HG03064 (cell line): ENCODE measurements around the gene KLHL7.
"Not testable (repeated sequence)": the region's sequence is repeated elsewhere in the genome, so short reads cannot be mapped to it uniquely, and the experiment has no call there.

Experiments used
- ATAC-seq: cut with Tn5 transposase; IDR thresholded peaks from one replicate; pipeline ENCODE4 v1.9.1; 2021; ENCODE audit warnings: low read depth; ENCODE audit not compliant: unreplicated experiment

Gene KLHL7

DNA sequence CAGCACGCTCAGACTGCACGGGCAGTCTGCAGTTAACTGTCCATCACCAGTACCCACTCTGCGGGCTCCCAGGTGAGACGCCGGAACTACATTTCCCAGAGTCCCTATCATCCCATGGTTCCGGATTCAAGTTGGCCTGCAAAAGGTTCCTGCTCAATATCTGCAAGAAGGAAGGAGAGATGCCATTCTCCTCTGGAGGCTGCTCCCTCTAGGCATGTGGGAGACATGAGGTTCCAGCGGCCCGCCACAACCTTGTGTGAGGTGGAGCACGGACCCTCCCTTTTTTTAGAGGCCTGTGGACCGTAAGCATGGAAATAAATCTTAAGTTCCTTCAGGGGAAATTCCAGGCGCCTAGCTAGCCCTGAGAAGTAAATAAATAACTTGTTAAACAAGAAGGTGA lies 106.0 kb downstream of the KLHL7 start:
- ATAC-seq = no peak

DNA sequence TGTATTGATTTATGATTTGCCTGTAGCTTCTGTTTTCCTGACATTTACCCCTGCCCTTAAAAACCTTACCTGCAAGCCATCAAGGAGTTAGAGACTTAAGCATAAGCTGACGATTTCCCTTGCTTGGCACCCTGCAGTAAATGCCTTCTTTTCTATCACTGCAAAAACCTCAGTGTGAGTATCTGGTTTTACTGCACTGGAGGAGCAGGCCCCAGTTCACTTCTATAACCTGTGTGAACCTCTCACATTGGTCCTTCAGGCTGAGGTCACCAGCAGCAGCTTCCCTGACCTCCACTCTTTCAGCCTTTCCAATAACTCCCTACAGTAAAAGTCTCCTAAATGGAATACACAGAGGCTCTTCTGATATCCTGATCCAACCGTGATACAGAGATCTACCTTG lies 106.8 kb downstream of the KLHL7 start:
- no peak for ATAC-seq

DNA sequence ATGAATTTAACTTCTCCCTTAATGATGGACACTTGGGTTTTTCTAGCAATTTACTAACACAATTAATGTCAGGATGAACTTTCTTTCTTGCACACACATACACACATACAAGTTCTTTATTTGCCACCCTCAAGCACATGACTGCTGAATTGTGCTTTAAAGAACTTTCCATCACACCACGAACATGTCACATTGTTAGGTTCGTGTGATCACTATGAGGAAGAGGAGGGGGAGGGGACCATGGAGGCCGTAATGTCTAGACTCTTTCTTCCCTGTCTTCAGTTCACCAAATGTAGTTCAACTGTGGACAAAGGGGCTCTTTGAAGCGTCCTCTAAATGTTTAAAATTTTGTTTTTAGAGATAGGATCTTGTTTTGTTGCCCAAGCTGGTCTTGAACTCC lies 107.3 kb downstream of the KLHL7 start:
- ATAC-seq = no peak

DNA sequence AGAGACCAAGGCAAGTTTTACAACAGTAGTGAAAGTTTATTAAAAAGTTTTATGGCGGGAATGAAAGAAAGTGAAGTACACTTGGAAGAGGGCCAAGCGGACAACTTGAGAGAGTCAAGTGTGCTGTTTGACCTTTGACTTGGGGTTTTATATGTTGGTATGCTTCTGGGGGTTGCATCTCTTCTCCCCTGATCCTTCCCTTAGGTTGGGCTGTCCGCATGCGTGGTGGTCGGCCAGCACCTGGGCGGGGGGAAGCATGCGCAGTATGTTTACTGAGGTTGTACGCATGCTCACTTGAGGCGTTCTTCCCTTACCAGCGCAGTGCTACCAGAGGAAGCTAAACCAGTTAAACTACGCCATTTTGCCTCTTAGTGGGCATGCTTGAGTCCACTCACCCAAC lies 108.2 kb downstream of the KLHL7 start:
- no peak for ATAC-seq

DNA sequence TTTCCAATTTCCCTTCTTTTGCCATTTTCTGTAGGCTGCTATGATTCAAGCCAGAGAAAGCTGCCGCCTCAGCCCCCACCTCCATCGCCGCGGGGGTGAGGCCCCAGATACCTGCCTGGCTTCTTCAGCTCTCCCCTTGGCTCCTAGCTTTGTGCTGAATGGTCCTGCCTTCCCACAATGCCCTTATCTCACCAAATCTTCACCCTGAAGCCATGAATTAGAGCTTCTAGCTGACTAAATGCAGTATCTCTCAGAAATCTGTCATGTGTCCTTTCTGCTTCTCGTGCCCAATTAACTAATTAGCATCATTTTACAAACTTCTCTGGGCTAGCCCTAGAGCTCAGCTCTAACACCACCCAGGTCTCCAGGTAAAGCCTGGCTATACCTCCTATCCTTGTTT lies 108.8 kb downstream of the KLHL7 start:
- ATAC-seq = no peak

DNA sequence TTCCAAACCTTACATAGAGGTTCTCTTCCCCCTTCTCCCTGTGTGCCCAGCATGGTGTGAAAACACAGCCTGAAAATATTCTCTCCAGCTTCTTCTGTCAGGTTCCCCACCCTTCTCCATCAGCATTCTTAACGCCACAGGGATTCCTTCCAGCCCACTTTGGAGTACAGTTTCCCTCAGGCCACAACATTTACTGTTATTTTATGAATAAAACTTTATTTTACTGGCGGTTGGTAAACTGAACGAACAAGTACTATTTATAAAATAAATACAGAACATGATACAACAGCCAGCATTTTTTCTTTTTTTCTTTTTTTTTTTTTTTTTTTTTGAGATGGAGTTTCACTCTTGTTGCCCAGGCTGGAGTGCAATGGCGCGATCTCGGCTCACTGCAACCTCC lies 109.4 kb downstream of the KLHL7 start:
- no peak for ATAC-seq

DNA sequence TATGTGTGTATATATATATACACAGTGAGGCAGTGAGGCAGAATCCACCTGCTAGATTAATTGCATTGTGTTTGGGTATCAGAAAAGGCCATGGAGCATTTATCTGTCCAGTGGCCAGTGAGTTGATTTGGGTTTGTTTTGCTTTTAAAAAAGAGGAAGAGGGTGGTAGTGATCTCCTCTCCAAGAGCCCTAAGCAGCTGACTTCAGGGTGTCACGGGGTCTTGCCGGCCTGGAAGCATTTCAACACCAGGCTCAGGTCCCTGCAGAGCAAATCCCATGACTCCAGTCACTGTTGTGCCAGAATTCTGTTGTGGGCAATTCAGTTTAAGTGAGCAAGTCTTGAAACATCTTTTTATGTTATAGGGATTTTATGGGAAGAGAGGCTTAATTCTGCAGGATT lies 110.4 kb downstream of the KLHL7 start:
- ATAC-seq = no peak

DNA sequence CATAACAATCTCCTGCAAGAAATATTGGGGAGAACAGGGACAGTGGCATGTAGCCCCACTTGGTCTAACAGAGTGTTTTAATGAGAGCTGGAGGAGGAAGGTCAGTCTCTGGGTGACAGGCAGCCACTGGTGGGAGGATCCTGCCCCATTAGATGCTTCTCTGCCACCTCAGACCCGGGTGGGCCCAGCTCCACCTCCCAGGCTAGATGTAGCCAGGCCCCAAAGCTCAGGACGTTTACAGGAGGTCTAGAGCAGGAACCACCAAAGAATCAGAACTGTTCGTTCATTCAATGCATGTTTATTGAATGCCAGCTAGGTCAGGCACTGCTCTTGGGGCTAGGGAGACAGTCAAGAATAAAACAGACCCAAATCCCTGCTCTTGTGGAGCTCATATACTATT lies 112.6 kb downstream of the KLHL7 start:
- no peak for ATAC-seq

DNA sequence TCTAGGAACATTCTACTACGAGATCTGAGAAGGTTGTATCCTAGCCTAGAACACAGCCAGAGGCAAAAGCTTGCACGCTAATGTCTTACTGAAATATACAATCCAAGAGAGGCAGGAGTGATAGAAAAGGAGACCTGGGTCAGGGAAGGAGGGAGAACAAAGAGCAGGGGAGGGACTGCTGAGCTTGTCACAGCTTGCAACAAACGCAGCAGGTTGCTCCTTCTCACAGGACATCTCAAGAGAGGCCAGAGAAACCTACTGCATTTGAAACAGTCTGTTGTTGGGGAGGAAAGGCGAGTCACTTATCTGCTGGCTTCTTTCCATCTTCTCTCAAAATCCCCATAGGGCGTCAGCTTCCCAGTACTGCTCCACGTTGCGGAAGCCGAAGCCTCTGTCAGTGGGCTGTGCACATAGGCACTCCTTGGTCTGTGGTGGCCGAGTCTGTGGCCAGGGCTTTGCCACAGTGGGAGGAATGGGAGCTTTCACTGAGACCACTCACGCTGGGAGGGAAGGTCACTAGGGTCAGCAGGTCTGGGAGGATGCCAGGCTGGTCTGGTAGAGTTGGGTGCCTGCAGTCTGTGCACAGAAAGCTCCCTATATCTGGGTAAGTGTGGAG lies 115.2 kb downstream of the KLHL7 start:
- no peak for ATAC-seq

DNA sequence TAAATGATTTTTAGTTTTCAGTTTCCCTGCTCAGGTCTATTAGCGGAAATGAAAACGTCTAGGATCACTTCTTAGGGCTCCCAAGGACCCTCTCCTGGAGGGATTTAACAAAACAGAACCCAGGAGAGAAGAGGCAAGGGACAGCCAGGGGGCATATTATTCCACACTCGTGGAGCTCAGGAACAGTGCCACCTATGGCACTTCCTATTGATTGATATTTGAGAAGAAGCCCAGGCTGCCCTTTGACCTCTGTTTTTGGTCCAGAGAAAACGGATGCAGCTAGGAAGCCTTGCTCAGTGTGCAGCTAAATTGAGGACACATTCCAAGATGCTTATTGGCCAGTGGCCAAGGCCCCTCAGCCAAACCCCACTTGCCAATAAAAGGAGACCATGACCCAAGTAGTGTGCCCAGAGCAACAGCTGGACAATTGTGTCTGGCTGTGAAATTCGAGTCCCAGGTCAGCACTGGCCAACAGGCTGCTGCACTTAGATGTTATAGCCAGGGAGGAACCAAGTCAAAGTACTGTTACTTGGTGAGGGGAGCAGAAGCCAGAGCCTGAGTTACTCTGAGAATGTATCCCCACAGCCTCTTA lies 117.0 kb downstream of the KLHL7 start:
- ATAC-seq = no peak

DNA sequence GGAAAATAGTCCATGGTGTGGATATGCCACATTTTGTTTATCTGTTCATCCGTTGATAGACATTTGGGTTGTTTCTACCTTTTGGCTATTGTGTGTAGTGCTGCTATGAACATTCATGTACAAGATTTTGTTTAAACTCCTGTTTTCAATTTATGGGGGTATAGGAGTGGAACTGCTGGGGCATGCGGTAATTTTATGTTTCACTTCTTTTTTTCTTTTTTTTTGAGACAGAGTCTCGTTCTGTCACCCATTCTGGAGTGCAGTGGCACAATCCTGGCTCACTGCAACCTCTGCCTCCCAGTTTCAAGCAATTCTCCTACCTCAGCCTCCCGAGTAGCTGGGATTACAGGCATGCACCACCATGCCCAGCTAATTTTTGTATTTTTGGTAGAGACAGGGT lies 118.8 kb downstream of the KLHL7 start:
- ATAC-seq = not testable (repeated sequence)

DNA sequence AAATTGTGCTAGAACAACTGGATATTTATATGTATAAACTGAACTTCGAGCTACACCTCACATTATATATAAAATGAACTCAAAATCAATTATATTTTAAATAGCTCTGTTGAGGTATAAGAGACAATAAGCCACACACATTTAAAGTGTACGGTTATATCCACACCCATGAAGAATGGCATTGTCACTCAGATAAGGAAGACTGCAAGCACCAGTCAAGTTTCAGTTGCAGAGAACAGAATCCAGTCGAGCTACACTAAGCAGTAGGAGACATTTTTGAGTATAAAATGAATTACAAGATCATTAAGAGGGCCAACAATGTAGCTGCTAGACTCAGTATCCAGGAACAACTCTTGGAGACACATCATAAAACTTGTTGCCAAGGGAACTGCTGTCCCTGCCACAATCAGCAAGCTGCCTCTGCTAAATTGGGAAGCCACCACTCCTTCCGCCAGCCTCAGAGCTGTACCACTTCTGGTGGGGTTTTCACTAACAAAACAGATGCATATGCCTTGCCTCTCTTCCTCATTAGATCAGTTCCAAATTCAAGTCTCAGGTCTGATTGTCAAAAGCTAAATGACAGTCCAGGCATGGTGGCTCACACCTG lies 121.4 kb downstream of the KLHL7 start:
- ATAC-seq = no peak
